ENCODE data around the gene TM4SF4. TPM values are rescaled to one million over a fixed set of nuclear protein-coding genes. Genes with fewer than 3 reads are reported as not detected.

Gene TM4SF4
- total RNA-seq, 1 donor from 2014 or later = not detected

DNA sequence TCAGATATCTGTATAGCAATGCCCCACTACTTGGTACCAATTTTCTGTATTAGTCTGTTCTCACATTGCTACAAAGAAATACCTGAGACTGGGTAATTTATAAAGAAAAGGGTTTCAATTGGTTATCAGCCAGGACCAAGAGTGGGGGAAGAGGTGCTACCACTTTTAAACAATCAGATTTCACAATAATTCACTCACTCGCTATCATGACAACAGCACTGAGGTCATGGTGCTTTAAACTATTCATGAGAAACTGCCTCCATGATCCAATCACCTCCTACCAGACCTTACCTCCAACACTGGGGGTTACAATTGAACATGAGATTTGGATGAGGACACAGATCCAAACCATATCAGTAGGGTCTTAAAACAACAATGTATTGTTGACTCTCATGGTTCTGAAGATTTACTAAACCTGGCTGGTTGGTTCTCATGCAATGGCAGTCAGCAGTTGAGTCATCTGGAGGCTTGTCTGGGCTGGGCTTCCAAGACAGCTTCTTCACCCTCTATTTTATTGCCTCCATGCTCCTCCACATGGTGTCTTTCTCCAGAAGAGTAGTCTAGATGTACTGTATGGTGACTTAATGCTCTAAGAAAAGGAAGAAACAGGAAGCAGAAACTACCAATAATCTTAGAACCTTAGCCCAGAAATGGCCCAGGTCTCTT is 21.2 kb upstream of the TM4SF4 start:
- intact Hi-C loops (cut with DNase I) = no loop called here
- no peaks in the 10 kb centered on the region for H3K9me3 ChIP-seq
- DNase-seq (ENCODE audit: extremely low spot score in 2 of 2) = no peak
- no peaks in the 10 kb centered on the region for H3K36me3 ChIP-seq
- no peaks in the 10 kb centered on the region for H3K27me3 ChIP-seq
- no peak overlapping the region for H3K4me3 ChIP-seq
- H3K27ac ChIP-seq = no peak overlapping the region
- TF ChIP-seq POLR2A (IDR thresholded peaks at IDR 0.05) (no peak), POLR2AphosphoS5 (IDR thresholded peaks at IDR 0.05; ENCODE audit: insufficient read depth in 1 of 2, low read depth in 1 of 2) (no peak), CTCF (IDR thresholded peaks at IDR 0.05) (no peak)
- no peaks in the 10 kb centered on the region for H3K4me1 ChIP-seq

DNA sequence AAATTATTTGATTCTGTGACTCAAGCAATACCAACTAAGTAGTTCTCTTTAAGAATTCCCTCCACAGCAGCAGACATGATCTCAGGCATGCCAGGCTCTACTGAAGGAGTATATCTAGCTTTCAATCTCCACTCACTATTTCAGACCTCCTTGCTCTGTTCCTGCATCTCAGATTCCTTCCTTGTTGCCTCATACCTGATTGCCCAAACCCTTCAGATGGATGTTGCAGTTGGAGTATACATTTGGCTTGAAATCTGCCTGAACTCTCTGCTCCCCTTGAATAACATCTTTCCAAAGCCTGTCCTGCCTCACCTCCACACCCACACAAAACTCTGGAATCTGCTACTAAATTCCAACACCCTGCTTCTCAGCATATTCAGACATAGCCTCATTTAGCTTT is 19.8 kb upstream of the TM4SF4 start:
- intact Hi-C loops (cut with DNase I) = no loop called here
- Histone ChIP-seq H3K4me3 (no peak overlapping the region), H3K27ac (no peak overlapping the region), H3K4me1 (no peaks in the 10 kb centered on the region), H3K36me3 (no peaks in the 10 kb centered on the region), H3K9me3 (no peaks in the 10 kb centered on the region), H3K27me3 (no peaks in the 10 kb centered on the region)
- no peak for DNase-seq (ENCODE audit: extremely low spot score in 2 of 2)
- TF ChIP-seq CTCF (IDR thresholded peaks at IDR 0.05) = no peak
- TF ChIP-seq POLR2AphosphoS5 (IDR thresholded peaks at IDR 0.05; ENCODE audit: insufficient read depth in 1 of 2, low read depth in 1 of 2) = no peak
- TF ChIP-seq POLR2A (IDR thresholded peaks at IDR 0.05) = no peak

- intact Hi-C loops (cut with DNase I) = no loop called here
- TF ChIP-seq POLR2A (IDR thresholded peaks at IDR 0.05) = no peak
- TF ChIP-seq POLR2AphosphoS5 (IDR thresholded peaks at IDR 0.05; ENCODE audit: insufficient read depth in 1 of 2, low read depth in 1 of 2) = no peak
- TF ChIP-seq CTCF (IDR thresholded peaks at IDR 0.05) = no peak
Observed at GRCh38 chr3:149455366-149455765, 19.1 kb upstream of the TM4SF4 start.

GRCh38 chr3:149455989-149456388 is 18.5 kb upstream of the TM4SF4 start:
- H3K9me3 ChIP-seq = no peaks in the 10 kb centered on the region
- intact Hi-C loops (cut with DNase I) = no loop called here
- no peaks in the 10 kb centered on the region for H3K27me3 ChIP-seq
- H3K4me1 ChIP-seq = no peaks in the 10 kb centered on the region
- no peak for DNase-seq (ENCODE audit: extremely low spot score in 2 of 2)
- H3K4me3 ChIP-seq = no peak overlapping the region
- H3K36me3 ChIP-seq = no peaks in the 10 kb centered on the region
- H3K27ac ChIP-seq = no peak overlapping the region
- no peak for TF ChIP-seq POLR2AphosphoS5 (IDR thresholded peaks at IDR 0.05; ENCODE audit: insufficient read depth in 1 of 2, low read depth in 1 of 2)
- no peak for TF ChIP-seq CTCF (IDR thresholded peaks at IDR 0.05)
- TF ChIP-seq POLR2A (IDR thresholded peaks at IDR 0.05) = no peak

More at GRCh38 chr3:149455366-149455765, 19.1 kb upstream of the TM4SF4 start:
- Histone ChIP-seq H3K36me3 (no peaks in the 10 kb centered on the region), H3K4me3 (no peak overlapping the region), H3K9me3 (no peaks in the 10 kb centered on the region), H3K27me3 (no peaks in the 10 kb centered on the region), H3K27ac (no peak overlapping the region), H3K4me1 (no peaks in the 10 kb centered on the region)
- DNase-seq (ENCODE audit: extremely low spot score in 2 of 2) = no peak

DNA sequence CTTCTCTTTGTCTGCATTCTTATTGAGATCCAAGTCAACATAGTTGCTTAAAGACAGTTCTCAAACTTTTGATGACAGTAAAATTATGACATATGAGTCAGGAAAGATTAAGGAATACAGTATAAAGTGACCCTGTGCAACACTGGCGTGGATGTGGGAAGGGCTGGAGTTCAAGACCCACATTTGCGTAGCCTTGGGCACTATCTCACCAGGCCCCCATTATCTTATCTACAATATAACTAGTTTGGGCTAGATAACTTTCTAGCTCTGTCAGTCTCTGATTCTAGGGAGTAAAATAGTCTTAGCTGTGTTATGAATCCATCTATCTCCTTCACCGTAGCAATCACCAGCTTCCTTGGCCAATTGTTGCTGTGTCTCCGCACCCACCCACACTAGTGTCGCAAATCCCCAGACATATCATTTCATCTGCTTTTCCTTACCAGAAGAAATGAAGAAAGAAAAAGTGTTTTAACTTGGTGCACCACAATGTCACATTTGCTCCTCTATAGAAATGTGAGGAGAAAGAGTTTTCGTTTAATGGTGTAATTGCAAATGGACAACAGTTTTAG is 14.9 kb upstream of the TM4SF4 start:
- Histone ChIP-seq H3K27ac (no peak overlapping the region), H3K36me3 (no peaks in the 10 kb centered on the region), H3K4me1 (no peaks in the 10 kb centered on the region), H3K4me3 (no peak overlapping the region), H3K27me3 (no peaks in the 10 kb centered on the region), H3K9me3 (no peaks in the 10 kb centered on the region)
- DNase-seq (ENCODE audit: extremely low spot score in 2 of 2) = no peak
- intact Hi-C loops (cut with DNase I) = no loop called here
- no peak for TF ChIP-seq POLR2AphosphoS5 (IDR thresholded peaks at IDR 0.05; ENCODE audit: insufficient read depth in 1 of 2, low read depth in 1 of 2)
- no peak for TF ChIP-seq CTCF (IDR thresholded peaks at IDR 0.05)
- no peak for TF ChIP-seq POLR2A (IDR thresholded peaks at IDR 0.05)

Data from vagina (tissue), 2 donors.